Right lobe of liver (tissue), 4 donors: ENCODE measurements around the gene SHMT2.

ENCODE experiments used
- POLR2A ChIP-seq: fragments of 450-650 bp; IDR thresholded peaks from one replicate; pipeline ENCODE4 v1.6.1; 2017; ENCODE audit warnings: antibody characterized with exemption, mild to moderate bottlenecking
- TF ChIP-seq, protein P1 (sequence below), 4 donors: fragments of 200-600 bp in 3 of 4; fragments of 450-650 bp in 1 of 4; IDR thresholded peaks; one replicate each; pipeline versions ENCODE4 v1.5.1 to v1.8.0; 2016 to 2022; ENCODE audit warnings: antibody characterized with exemption in 4 of 4, mild to moderate bottlenecking in 2 of 4
- donor health status: DM: no; HTN: no; CAD: no.
- donor health status: DM: no; HTN: no; CAD: no.
- donor health status: DM: no; HTN: yes; CAD: no.

DNA sequence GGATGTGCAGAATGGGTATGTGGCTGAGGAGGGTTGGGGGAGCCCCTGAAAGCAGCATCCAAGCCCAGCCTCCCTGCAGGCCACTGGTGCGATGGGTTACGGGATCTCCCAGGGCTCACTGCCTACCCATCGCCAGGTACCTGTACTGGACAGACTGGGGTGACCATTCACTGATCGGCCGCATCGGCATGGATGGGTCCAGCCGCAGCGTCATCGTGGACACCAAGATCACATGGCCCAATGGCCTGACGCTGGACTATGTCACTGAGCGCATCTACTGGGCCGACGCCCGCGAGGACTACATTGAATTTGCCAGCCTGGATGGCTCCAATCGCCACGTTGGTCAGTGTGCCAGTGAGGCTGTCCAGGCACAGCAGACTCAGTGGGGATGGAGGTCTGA, 31.2 kb upstream of the SHMT2 start:
- TF ChIP-seq, protein P1, sequence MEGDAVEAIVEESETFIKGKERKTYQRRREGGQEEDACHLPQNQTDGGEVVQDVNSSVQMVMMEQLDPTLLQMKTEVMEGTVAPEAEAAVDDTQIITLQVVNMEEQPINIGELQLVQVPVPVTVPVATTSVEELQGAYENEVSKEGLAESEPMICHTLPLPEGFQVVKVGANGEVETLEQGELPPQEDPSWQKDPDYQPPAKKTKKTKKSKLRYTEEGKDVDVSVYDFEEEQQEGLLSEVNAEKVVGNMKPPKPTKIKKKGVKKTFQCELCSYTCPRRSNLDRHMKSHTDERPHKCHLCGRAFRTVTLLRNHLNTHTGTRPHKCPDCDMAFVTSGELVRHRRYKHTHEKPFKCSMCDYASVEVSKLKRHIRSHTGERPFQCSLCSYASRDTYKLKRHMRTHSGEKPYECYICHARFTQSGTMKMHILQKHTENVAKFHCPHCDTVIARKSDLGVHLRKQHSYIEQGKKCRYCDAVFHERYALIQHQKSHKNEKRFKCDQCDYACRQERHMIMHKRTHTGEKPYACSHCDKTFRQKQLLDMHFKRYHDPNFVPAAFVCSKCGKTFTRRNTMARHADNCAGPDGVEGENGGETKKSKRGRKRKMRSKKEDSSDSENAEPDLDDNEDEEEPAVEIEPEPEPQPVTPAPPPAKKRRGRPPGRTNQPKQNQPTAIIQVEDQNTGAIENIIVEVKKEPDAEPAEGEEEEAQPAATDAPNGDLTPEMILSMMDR (IDR thresholded peaks at IDR 0.05) = no peak
- TF ChIP-seq POLR2A = no peak
